Progenitor cell of endocrine pancreas (in vitro differentiated cells): ENCODE results near the gene ARHGAP10. TPM values are rescaled to one million over a fixed set of nuclear protein-coding genes. Genes with fewer than 3 reads are reported as not detected.

Source experiments
- DNase-seq: peaks from one replicate; pipeline ENCODE4 v3.0.0; 2021; ENCODE audit warnings: low spot score; ENCODE audit not compliant: unreplicated experiment
- H3K27ac Mint-ChIP-seq: 2 replicates; pipeline ENCODE4 v1.8.0; 2021; ENCODE audit warnings: mild to moderate bottlenecking, moderate library complexity, mixed read lengths
- H3K27me3 Mint-ChIP-seq: 2 replicates; pipeline ENCODE4 v1.8.0; 2021; ENCODE audit warnings: mixed read lengths
- H3K36me3 Mint-ChIP-seq: 2 replicates; pipeline ENCODE4 v1.8.0; 2022; ENCODE audit warnings: mixed read lengths; ENCODE audit not compliant: insufficient read depth
- H3K4me1 Mint-ChIP-seq: 2 replicates; pipeline ENCODE4 v1.8.0; 2021; ENCODE audit warnings: low read depth, mixed read lengths
- H3K4me3 Mint-ChIP-seq: 2 replicates; pipeline ENCODE4 v1.8.0; 2021; ENCODE audit warnings: low read depth, mild to moderate bottlenecking, moderate library complexity, mixed read lengths
- H3K9me3 Mint-ChIP-seq: 2 replicates; pipeline ENCODE4 v1.8.0; 2021; ENCODE audit warnings: low read depth, mixed read lengths
- total RNA-seq: library from RNA; stranded (reverse); gene quantifications from 2 replicates; pipeline ENCODE4 v1.2.1, GENCODE V29; 2021
- TF ChIP-seq, protein P1 (sequence below): fragments of 200-600 bp; sonication (generic); IDR thresholded peaks from one replicate; pipeline ENCODE4 v1.5.0; 2021; ENCODE audit warnings: antibody characterized with exemption, mild to moderate bottlenecking; ENCODE audit not compliant: unreplicated experiment

ARHGAP10 gene
- total RNA-seq, 1 donor from 2014 or later, result 11.0 TPM

DNA sequence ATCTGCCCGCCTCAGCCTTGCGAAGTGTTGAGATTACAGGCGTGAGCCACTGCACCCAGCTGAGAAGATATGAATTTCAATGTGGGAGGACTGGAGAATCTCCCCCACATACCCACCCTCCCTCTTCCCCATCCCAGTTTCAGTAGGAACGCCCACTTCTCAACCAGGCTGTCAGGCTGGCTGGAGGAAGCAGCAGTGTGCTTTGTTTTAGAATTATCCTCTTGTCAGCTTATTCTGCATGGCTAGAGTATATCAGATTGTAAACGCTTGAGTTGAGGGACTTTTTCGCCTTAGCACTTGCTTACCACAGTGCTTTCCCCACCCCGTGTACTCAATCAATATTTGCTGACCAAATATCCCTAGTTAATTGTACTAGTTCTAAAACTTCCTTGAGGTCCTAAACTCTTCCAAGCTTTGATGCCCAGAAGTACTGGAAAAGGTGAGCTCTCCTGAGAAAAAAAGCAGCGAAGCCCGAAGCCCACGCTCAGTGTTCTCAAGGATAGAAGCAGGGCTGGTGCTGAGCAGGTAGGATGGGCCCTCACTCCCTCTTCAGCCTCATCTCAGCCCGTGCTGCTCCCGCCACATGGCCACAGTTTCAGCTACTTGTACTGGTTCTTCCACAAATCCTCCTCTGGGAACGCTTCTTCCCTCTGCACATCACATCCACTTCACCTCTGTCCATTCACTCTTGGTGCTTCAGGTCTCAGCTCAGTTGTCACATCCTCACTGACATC, 7.3 kb upstream of the ARHGAP10 start:
- Mint-ChIP-seq H3K36me3 (no peaks in the 10 kb centered on the region), H3K9me3 (no peaks in the 10 kb centered on the region), H3K27me3 (peaks cover 21% of the 10 kb centered on the region), H3K4me3 (no peak overlapping the region), H3K27ac (peak overlapping the region; percentile 21), H3K4me1 (peaks cover 12% of the 10 kb centered on the region)
- TF ChIP-seq, protein P1, sequence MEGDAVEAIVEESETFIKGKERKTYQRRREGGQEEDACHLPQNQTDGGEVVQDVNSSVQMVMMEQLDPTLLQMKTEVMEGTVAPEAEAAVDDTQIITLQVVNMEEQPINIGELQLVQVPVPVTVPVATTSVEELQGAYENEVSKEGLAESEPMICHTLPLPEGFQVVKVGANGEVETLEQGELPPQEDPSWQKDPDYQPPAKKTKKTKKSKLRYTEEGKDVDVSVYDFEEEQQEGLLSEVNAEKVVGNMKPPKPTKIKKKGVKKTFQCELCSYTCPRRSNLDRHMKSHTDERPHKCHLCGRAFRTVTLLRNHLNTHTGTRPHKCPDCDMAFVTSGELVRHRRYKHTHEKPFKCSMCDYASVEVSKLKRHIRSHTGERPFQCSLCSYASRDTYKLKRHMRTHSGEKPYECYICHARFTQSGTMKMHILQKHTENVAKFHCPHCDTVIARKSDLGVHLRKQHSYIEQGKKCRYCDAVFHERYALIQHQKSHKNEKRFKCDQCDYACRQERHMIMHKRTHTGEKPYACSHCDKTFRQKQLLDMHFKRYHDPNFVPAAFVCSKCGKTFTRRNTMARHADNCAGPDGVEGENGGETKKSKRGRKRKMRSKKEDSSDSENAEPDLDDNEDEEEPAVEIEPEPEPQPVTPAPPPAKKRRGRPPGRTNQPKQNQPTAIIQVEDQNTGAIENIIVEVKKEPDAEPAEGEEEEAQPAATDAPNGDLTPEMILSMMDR, result no peak
- no peak for DNase-seq

DNA sequence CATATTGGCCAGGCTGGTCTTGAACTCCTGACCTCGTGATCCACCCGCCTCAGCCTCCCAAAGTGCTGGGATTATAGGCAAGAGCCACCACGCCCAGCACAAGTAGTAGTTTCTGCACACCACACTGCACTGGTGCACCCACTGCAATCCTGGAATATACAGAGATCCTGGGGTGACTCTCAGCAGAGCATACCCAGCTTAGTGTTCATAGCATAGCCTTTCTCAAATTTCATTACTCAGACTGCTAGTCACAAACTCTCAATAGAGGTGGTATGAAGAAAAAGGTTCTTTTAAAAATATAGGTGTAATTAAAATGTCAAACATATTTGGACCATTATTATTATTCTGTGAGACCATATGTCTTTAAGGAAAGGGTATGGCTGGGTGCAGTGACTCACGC, 6.2 kb upstream of the ARHGAP10 start:
- no peak for DNase-seq

DNA sequence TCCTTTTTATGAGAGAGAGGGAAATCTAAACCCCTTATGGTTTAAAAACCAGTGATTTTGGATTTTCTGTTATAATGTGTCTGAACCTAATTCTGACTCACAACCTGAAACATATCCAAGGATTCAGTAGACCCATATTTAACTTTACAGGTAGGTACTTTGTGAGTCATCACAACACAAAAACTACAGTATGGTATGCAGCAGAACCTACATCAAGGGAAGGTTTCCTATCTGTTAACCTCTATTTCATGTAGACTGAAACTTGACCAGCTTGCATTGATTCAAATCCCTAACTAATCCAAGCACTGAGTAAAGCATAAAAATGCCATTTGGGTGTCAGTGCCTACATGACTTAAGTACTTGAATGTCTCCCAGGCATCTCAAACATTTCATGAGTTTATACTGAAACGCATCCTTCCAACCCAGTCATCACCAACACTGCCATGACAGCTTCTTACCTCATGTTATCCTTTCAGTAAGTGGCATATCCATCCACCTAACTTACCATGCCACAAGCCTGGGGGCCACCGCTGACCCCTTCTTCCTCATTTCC, 4.3 kb upstream of the ARHGAP10 start:
- Mint-ChIP-seq H3K27ac (no peak overlapping the region), H3K9me3 (no peaks in the 10 kb centered on the region), H3K4me1 (peaks cover 16% of the 10 kb centered on the region), H3K4me3 (no peak overlapping the region), H3K27me3 (peaks cover 21% of the 10 kb centered on the region), H3K36me3 (no peaks in the 10 kb centered on the region)
- TF ChIP-seq, protein P1, result no peak
- DNase-seq, result no peak

More for the DNA sequence above, 6.2 kb upstream of the ARHGAP10 start:
- TF ChIP-seq, protein P1, result no peak
- H3K36me3 Mint-ChIP-seq, result no peaks in the 10 kb centered on the region
- H3K9me3 Mint-ChIP-seq, result no peaks in the 10 kb centered on the region
- H3K27me3 Mint-ChIP-seq, result peaks cover 21% of the 10 kb centered on the region
- H3K4me3 Mint-ChIP-seq, result no peak overlapping the region
- H3K4me1 Mint-ChIP-seq, result peaks cover 16% of the 10 kb centered on the region
- no peak overlapping the region for H3K27ac Mint-ChIP-seq

DNA sequence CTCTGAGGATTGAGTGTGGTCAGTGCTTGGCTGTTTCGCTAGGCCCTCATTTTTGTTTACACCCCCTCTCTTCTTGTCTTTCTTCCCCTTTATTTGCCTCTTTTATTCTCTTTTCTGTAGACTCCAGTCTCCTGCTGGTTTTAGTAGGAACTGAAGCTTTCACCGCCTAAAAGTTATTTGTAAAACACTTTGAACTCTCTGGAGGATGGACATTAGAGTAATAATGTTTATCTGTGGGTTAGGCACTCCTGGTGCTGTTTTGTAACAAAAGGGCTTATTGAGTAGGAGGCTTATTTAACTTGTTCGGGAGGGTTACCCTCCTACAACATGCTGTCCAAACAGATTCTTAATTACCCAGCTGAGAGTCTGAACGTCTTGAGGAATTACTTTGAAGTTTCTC, 1.6 kb upstream of the ARHGAP10 start:
- H3K4me3 Mint-ChIP-seq, result peak overlapping the region; percentile 58
- DNase-seq, result no peak
- H3K27me3 Mint-ChIP-seq, result peaks cover 29% of the 10 kb centered on the region
- H3K9me3 Mint-ChIP-seq, result no peaks in the 10 kb centered on the region
- no peaks in the 10 kb centered on the region for H3K36me3 Mint-ChIP-seq
- H3K27ac Mint-ChIP-seq, result no peak overlapping the region
- peaks cover 20% of the 10 kb centered on the region for H3K4me1 Mint-ChIP-seq
- TF ChIP-seq, protein P1, result no peak

DNA sequence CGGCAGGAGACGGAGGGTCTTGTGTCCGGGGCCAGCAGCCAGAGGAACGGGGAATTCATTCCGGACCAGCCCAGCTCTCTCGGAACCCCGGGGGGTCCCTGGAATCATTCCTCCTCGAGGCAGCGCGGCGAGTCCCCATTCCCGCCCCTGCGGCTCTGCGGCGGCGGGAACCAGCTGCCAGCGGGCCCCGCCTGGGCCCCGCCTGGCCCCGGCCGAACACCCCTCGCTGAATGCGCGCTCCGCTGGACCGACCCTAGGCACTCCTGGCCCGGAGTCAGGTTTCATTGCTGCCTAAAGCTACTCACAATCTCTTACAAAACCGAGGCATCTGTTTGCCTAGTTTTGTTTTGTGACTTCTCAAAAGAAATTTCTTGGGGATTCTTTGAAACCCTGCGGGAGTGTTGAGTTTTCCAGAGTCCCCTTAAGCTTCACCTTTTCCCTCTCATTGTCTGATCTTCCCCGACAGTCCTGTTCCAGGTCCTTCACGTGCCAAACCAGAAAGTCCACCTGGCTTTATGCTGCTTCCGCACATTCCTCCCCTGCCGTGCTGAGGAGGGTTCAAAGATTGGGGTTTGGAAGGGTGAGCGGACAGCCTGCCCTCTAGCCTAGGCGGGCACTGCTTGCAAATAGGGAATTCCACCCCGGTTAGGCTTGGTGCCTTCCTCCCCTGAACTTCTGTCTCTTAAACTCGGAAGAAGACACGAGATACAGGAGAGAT, 789 bp downstream of the ARHGAP10 start:
- peaks cover 25% of the 10 kb centered on the region for H3K27me3 Mint-ChIP-seq
- peaks cover 22% of the 10 kb centered on the region for H3K4me1 Mint-ChIP-seq
- DNase-seq, result peak; percentile 29

More for the DNA sequence above, 789 bp downstream of the ARHGAP10 start:
- Mint-ChIP-seq H3K9me3 (no peaks in the 10 kb centered on the region), H3K27ac (peak overlapping the region; percentile 88), H3K36me3 (no peaks in the 10 kb centered on the region), H3K4me3 (peak overlapping the region; percentile 82)
- TF ChIP-seq, protein P1, result no peak
